SU-DHL-6 (cell line): Measurements from ENCODE around the gene KRT10.
"Not testable (repeated sequence)": the region's sequence is repeated elsewhere in the genome, so short reads cannot be mapped to it uniquely, and the experiment has no call there.

ENCODE experiments used
- H2AFZ ChIP-seq: fragments of 200-600 bp; sonication (generic); 2 replicates; pipeline ENCODE4 v1.6.1; 2014; ENCODE audit warnings: low read depth, mild to moderate bottlenecking, moderate library complexity, mixed read lengths, antibody characterized with exemption, low read length; ENCODE audit not compliant: severe bottlenecking
- H3F3A ChIP-seq: fragments of 200-600 bp; shearing (Covaris generic); 2 replicates; pipeline ENCODE4 v1.6.0; 2016; ENCODE audit warnings: antibody characterized with exemption, mild to moderate bottlenecking; ENCODE audit not compliant: insufficient read depth
- H3K27ac ChIP-seq: fragments of 200-600 bp; sonication (generic); 2 replicates; pipeline ENCODE4 v1.5.1; 2016; ENCODE audit warnings: low read depth, mild to moderate bottlenecking, low read length, moderate library complexity, mixed read lengths
- H3K27me3 ChIP-seq: fragments of 200-600 bp; sonication (generic), shearing (Covaris generic); 2 replicates; pipeline ENCODE4 v1.6.0; 2014; ENCODE audit warnings: mild to moderate bottlenecking, low read length
- H3K36me3 ChIP-seq: fragments of 200-600 bp; sonication (generic); 2 replicates; pipeline ENCODE4 v1.6.1; 2014; ENCODE audit warnings: mild to moderate bottlenecking, low read length, mixed read lengths
- H3K4me2 ChIP-seq: fragments of 300-600, 200-600 bp; shearing (Covaris generic), sonication (generic); 2 replicates; pipeline ENCODE4 v1.6.0; 2014; ENCODE audit warnings: low read length, low read depth, mild to moderate bottlenecking; ENCODE audit not compliant: poor library complexity, severe bottlenecking
- H3K4me3 ChIP-seq: fragments of 200-600 bp; sonication (generic); 2 replicates; pipeline ENCODE4 v1.5.1; 2014; ENCODE audit warnings: antibody characterized with exemption, low read length, mild to moderate bottlenecking, mixed read lengths; ENCODE audit not compliant: insufficient read depth, poor library complexity, severe bottlenecking
- H3K79me2 ChIP-seq: fragments of 200-600 bp; sonication (generic); 2 replicates; pipeline ENCODE4 v1.6.1; 2014; ENCODE audit warnings: mild to moderate bottlenecking, low read length, moderate library complexity; ENCODE audit not compliant: insufficient read depth
- H3K9ac ChIP-seq: fragments of 200-600 bp; sonication (generic); 2 replicates; pipeline ENCODE4 v1.7.0; 2014; ENCODE audit warnings: mild to moderate bottlenecking, low read length
- H3K9me2 ChIP-seq: fragments of 200-600 bp; sonication (generic); replicated peaks from 2 replicates; pipeline ENCODE4 v1.6.1; 2014; ENCODE audit warnings: low read length; ENCODE audit not compliant: insufficient read depth
- H3K9me3 ChIP-seq: fragments of 200-600 bp; sonication (generic); 2 replicates; pipeline ENCODE4 v1.6.1; 2014; ENCODE audit warnings: low read length, mixed read lengths; ENCODE audit not compliant: insufficient read depth
- H4K20me1 ChIP-seq: fragments of 200-600 bp; sonication (generic); 2 replicates; pipeline ENCODE4 v1.6.1; 2014; ENCODE audit warnings: low read depth, mild to moderate bottlenecking, antibody characterized with exemption, low read length, moderate library complexity, mixed read lengths
- CTCF ChIP-seq: fragments of 200-600 bp; sonication (generic); IDR thresholded peaks from one replicate; pipeline ENCODE4 v1.5.1; 2017; ENCODE audit warnings: antibody characterized with exemption, mild to moderate bottlenecking, low read length, moderate library complexity; ENCODE audit not compliant: insufficient read depth, poor library complexity, severe bottlenecking
- EZH2phosphoT487 ChIP-seq: fragments of 200-600 bp; sonication (generic), shearing (Covaris generic); conservative IDR thresholded peaks from 2 replicates; pipeline ENCODE4 v1.6.1; 2018; ENCODE audit warnings: mild to moderate bottlenecking, antibody characterized with exemption, low read length, moderate library complexity, mixed read lengths

The KRT10 gene

GRCh38 chr17:40817103-40817682 is 5.2 kb downstream of the KRT10 start:
- no peak overlapping the region for H3K9ac ChIP-seq
- H3K79me2 ChIP-seq, result peaks cover 6% of the 10 kb centered on the region; the same call in 1 of the 2 replicates
- H3K36me3 ChIP-seq, result peaks cover 9% of the 10 kb centered on the region; the same call in 1 of the 2 replicates
- H3K9me2 ChIP-seq, result no peaks in the 10 kb centered on the region
- no peaks in the 10 kb centered on the region for H4K20me1 ChIP-seq
- H3K27me3 ChIP-seq, result no peaks in the 10 kb centered on the region
- H3K4me3 ChIP-seq, result no peak overlapping the region
- peak overlapping the region; percentile 87 for H3K4me2 ChIP-seq
- no peaks in the 10 kb centered on the region for H3K9me3 ChIP-seq
- peaks cover 27% of the 10 kb centered on the region for H3F3A ChIP-seq
- H3K27ac ChIP-seq, result no peak overlapping the region
- no peak overlapping the region for H2AFZ ChIP-seq
- TF ChIP-seq CTCF (no peak), EZH2phosphoT487 (no peak)

- H2AFZ ChIP-seq, result no peak overlapping the region
- no peaks in the 10 kb centered on the region for H3K27me3 ChIP-seq
- H3F3A ChIP-seq, result peaks cover 27% of the 10 kb centered on the region
- H3K4me2 ChIP-seq, result no peak overlapping the region
- TF ChIP-seq CTCF (no peak), EZH2phosphoT487 (no peak)
- no peaks in the 10 kb centered on the region for H3K9me2 ChIP-seq
- H3K9me3 ChIP-seq, result no peaks in the 10 kb centered on the region
- H4K20me1 ChIP-seq, result no peaks in the 10 kb centered on the region
- no peak overlapping the region for H3K9ac ChIP-seq
- no peak overlapping the region for H3K4me3 ChIP-seq
- peaks cover 6% of the 10 kb centered on the region; the same call in 1 of the 2 replicates for H3K79me2 ChIP-seq
- H3K27ac ChIP-seq, result no peak overlapping the region
- peaks cover 9% of the 10 kb centered on the region; the same call in 1 of the 2 replicates for H3K36me3 ChIP-seq
Observed at GRCh38 chr17:40816569-40816968, 5.8 kb downstream of the KRT10 start.

- H3K4me2 ChIP-seq, result no peak overlapping the region
- no peak overlapping the region for H3K27ac ChIP-seq
- no peaks in the 10 kb centered on the region for H3K27me3 ChIP-seq
- H3F3A ChIP-seq, result peaks cover 27% of the 10 kb centered on the region
- peaks cover 9% of the 10 kb centered on the region; the same call in 1 of the 2 replicates for H3K36me3 ChIP-seq
- no peak overlapping the region for H3K4me3 ChIP-seq
- TF ChIP-seq EZH2phosphoT487 (no peak), CTCF (no peak)
- H3K9me3 ChIP-seq, result no peaks in the 10 kb centered on the region
- no peak overlapping the region for H3K9ac ChIP-seq
- no peak overlapping the region for H2AFZ ChIP-seq
- H3K9me2 ChIP-seq, result no peaks in the 10 kb centered on the region
- H3K79me2 ChIP-seq, result peaks cover 6% of the 10 kb centered on the region; the same call in 1 of the 2 replicates
- no peaks in the 10 kb centered on the region for H4K20me1 ChIP-seq
Observed at GRCh38 chr17:40815381-40815780, 7.0 kb downstream of the KRT10 start.

- H4K20me1 ChIP-seq, H3K79me2 ChIP-seq, H3K9me2 ChIP-seq, H3K27ac ChIP-seq, H3K9ac ChIP-seq, H3K4me3 ChIP-seq, H3K9me3 ChIP-seq, H3K36me3 ChIP-seq, H2AFZ ChIP-seq, H3K4me2 ChIP-seq, H3K27me3 ChIP-seq: not testable (repeated sequence)
- peaks cover 20% of the 10 kb centered on the region for H3F3A ChIP-seq
Observed at GRCh38 chr17:40814657-40815056, 7.8 kb downstream of the KRT10 start.
